GM19035 (cell line): ENCODE measurements around the gene PEX1.
"Not testable (repeated sequence)": the region's sequence is repeated elsewhere in the genome, so short reads cannot be mapped to it uniquely, and the experiment has no call there.

Experiments used
- ATAC-seq: cut with Tn5 transposase; IDR thresholded peaks from one replicate; pipeline ENCODE4 v1.9.1; 2021; ENCODE audit not compliant: unreplicated experiment

Gene PEX1

DNA sequence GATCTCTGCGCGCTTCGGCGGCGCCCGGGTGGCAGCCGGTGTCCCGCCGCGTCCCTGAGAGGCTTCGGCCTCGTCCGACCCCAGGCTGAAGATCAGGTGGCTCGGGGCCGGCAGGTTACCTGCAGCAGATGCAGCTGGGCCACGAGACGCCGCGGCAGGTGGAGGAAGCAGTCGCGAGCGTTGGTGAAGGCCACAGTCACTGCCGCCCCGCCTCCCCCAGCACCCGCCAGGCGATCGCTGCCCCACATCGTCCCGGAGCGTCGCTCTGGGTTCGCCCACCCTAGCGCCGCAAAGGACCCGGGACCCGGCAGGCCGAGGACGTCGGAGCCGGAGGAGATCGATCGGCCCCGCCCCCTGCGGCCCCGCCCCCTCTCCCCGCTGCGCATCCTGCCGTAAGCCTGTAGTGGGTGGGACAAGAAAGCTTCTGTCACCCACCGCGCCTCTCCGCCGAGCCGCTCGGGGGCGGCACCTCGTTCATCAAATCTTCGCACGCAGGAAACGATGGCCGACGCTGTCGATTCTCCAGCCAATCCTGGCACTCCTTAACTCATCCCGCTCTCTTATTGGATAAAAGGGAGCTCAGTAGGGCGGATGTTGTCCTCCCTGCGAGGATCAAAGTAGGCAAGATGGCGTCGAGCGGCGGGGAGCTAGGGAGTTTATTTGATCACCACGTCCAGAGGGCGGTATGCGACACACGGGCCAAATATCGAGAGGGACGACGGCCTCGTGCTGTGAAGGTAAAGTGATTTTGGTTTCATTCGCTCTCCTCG is at the start of gene PEX1, which contains the start of gene RBM48:
TSS of gene PEX1 (minus strand) at position 333 of the 770 bp plus-strand sequence. CDS start at position 248, 85 bp downstream.
TSS of gene RBM48 (plus strand) at position 608 of the 770 bp plus-strand sequence. CDS start at position 627, 19 bp downstream.
- ATAC-seq: peak; percentile 93

DNA sequence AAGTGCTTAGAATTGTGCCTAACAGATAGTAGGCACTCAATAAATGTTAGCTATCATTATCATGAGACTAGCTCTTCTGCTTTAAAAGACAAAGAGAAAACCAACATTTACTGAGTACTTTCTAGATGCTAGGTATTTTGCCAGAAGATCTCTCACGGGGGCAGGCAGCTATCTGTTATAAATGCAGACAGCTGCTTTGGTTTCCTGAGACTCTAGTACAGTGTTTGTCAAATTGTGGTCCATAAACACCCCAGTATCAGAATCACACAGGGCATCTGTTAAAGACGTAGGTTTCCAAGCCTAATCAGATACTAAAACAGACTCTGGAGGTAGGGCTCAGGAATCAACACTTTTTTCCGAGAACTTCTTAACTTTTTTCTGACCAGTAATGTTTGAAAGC is 48.0 kb upstream of the PEX1 start:
- no peak for ATAC-seq

DNA sequence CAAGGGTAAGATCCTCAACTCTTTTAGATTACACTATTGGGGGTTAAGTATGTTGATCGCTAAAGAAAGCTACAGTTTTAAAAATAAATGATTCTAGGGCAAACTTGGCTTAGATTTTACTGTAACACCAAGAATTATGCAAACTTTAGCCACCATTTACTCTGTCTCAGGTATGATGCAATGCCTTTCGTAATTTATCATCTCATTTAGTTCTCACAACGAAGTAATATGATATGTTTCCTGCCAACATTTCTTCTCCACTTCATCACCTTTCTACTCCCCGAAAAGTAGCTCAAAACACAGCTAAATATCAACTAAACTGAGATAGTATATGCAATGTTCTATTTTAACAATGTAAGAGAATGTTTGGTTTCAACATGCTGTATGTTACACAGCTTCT is 40.8 kb upstream of the PEX1 start:
- ATAC-seq: no peak

DNA sequence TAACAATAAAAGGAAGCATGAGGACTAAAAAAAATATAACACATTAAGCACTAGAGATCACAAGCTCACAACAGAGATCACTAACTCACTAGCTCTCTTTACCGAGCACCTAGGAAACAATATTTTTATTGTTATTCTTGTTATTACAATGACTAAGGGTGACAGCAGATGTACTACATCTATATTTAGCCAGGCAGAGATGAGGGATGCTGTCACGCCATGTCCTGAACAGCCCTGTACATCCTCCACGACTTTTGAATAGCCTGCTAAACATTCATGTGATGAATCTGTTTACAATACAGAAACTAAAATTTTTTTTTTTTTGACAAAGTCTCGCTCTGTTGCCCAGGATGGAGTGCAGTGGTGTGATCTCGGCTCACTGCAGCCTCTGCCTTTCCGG is 39.1 kb upstream of the PEX1 start:
- ATAC-seq: no peak

DNA sequence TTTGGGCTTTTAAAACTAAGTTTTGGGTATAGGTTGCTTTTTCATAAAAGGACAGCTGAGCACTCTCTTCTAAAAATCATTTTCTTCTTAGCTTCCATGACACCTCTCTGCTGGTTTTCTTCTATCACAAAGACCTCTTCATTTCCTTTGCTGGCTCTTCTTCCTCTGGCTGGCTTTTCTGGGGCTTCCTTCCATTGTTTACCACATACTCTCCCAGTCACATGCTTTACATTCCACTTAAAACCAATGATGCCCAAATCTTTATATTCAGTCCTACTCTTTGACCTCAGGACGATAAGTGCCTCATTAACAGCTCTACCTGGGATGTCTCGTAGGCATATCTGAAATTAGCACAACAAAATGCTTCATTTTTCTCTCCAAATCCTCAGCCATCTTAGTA is 35.0 kb upstream of the PEX1 start:
- no peak for ATAC-seq

DNA sequence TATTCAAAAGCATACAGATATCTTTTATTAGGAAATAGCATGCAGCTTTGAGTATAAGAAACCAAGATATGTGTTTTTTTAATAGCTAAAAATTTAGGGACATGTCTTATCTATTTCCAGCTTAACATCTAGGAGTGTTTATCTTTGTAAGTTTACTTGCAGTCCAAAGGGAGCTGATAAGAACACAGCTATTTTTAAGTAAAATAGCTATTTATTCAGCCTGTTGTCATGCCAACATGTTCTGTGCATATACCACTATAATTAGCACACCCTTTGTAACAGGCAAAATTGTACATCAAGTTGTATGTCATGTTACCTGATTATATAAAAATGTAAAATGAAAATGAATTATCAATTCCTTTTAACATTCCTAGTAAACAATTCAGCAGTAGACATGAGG is 32.3 kb upstream of the PEX1 start:
- ATAC-seq: no peak

DNA sequence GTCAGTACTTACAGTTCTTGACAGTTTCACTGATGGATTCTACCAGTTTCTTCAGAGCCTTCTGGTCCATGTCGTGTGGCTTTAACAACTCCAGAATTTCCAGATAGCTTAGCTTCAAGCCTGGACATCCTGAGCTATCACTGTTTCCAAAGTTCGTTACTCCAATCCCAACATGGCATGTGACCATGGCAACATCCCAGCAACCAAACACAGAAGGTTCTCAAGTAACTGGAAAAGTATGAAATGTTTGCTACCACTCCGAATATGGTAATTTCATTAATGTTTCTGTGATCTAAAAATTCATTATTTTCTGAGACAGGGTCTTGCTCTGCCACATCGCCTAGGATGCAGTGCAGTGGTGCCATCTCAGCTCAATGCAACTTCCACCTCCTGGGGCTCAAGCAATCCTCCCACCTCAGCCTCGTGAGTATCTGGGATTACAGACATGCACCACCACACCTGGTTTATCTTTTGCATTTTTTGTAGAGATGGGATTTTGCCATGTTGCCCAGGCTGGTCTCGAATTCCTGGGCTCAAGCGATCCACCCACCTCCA is 29.6 kb upstream of the PEX1 start:
- no peak for ATAC-seq

DNA sequence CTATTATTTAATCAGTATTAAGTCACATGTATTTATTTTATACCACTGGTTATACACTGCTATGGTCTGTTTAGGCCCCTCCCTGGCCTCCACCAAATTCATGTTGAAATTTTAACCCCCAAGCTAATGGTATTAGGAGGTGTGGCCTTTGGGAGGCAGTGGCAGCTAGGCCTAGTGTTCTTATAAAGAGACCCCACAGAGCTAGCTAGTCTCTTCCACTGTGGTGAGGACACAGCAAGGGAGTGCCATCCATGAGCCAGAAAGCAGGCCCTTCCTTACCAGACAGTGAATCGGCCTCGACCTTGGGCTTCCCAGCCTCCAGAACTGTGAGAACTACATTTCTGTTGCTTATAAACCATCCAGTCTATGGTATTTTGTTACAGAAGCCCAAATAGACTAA is 28.9 kb upstream of the PEX1 start:
- no peak for ATAC-seq

DNA sequence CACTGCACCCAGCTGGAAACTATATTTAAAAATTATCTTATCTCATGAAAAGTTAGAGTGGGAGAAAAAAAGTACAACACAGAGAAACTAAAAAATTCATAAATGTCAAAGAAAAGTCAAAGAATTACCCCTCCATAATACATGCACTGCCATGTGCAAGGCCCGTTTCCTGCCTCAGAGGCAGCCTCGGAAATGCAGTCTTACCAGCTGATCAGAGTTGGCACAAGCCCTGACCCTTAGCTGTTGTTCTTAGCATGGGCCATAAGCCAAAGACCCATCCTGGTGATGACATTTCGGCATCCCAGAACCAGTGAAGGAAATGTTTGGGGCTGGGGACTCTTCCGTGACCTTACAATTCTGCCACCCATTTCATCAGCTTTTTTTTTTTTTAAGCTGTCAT is 21.9 kb upstream of the PEX1 start:
- no peak for ATAC-seq

DNA sequence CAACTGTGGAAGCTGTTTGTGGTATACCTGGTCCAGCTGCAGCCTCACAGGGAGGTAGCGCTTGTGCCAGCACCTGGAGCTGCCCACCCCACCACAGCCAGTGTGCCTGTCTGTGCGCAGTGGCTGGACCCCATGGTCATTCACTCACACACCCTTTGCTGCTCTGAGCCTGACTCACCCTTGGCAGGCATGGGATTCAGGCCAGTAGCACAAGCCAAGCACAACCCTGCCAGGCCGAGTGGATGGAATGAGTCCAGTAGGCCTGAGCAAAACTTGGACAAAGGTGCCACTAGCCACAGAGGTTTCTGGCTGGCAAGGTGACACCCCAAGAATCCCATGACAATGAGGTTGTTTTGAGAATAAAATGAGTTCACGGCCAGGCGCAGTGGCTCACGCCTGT is 19.3 kb upstream of the PEX1 start:
- no peak for ATAC-seq

DNA sequence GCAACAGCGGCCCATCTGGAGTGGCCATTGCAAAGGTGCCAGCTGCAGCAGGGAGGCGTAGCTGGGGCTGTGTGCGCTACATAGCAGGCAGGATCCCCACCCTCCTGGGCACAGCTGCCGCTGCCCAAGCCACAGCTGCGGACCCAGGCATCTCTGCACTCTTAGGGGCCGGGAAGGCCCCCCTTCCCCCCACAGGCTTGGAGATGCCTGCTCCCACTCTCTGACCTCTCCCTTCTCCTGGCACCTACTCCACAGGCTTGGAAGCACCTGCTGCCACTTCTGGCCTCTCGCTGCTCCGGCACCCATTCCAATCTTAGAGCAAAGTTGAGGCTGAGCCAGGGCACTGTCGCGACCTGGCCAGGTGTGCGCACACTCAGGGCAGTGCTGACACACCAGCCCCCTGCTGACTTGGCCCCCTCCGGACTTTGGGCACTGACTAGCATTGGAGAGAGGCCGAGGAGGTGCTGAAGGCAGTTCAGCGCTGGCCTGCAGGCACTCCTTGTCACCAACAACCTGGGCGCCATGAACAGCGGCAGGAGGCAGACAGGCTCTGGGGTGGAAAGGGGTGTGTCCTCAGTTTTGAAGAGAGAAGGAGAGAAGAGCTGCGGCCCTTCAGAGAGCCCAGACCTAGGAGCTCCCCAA is 18.7 kb upstream of the PEX1 start:
- ATAC-seq: no peak

DNA sequence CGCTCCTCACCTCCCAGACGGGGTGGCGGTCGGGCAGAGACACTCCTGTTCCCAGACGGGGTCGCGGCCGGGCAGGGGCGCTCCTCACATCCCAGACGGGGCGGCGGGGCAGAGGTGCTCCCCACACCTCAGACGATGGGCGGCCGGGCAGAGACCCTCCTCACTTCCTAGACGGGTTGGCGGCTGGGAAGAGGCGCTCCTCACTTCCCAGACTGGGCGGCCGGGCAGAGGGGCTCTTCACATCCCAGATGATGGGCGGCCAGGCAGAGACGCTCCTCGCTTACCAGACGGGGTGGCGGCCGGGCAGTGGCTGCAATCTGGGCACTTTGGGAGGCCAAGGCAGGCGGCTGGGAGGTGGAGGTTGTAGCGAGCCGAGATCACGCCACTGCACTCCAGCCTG is 16.8 kb upstream of the PEX1 start:
- ATAC-seq: not testable (repeated sequence)

DNA sequence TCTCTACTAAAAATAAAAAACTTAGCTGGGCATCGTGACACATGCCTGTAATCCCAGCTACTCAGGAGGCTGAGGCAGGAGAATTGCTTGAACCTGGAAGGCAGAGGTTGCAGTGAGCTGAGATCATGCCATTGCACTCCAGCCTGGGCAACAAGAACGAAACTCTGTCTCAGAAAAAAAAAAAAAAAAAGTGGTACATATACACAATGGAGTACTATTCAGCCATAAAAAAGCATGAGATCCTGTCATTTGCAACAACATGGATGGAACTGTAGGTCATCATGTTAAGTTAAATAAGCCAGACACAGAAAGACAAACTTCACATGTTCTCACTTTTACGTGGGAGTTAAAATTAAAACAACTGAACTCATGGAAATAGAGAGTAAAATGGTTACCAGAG is 15.2 kb upstream of the PEX1 start:
- not testable (repeated sequence) for ATAC-seq

DNA sequence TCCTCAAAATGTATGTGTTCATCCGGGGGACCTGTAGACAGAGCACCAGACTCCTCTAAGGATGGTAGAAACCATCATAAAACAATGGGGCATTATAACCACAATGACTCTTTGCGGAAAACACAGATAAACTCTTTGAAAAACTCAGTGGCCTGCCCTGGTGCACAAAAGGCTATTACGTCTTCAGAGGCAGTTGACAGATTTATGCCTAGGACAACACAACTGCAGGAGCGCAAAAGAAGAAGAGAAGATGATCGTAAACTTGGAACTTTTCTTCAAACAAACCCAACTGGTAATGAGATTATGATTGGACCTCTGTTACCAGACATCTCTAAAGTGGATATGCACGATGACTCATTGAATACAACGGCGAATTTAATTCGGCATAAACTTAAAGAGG is 6.3 kb upstream of the PEX1 start:
- ATAC-seq: no peak

DNA sequence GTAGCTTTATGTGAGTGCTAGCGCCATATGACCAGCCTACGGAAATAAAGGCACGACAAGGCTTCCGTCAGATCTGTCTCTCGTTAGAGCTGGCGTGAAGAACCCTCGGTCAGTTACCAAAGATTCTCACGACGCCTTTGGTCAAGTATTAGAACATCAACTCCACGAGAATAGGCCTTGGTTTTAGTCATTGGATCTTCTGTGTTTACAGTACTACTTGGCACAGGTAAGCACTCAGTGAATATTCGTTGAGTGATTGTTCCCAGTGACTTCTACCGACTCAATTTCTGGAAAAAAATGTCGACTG is 591 bp upstream of the PEX1 start:
- no peak for ATAC-seq

DNA sequence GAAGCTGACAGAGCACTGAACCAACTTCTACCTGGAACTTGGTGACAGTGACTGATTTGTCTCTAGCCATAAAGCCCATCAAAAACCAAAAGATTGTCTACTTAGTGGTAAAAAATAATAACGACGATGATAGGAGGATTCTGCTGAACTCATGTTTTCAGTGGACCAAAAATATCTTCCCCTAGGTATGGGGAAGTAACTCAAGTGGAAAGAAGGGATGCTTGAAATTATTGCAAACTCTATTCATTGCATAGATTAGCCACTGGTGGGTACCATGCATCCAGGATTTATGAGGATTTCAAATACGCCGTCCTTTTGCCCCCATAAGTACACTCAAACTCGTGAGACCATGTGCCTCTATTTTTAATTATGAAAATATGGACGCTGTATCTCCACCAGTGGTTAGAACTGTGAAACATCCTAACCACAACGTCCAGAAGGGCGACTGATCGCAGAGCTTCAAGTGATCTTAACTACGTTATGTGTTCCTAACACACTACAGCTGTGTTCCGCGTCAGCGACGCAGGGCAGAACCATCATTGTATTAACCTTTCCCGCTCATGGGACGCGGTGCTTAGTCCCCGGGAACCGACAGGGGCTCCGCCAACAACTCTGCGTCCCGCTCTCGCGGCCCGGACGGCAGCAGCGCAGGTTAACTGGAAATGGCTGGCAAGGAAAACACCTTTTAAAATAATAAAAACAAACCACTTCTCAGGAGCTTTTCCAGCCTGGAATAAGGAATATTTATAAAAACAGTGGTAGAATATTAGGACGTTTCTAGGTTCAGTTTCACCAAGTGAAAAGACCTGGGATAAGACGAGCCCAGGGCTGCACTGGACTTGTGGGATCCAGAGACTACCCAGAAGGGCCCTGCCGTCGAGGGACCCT is 776 bp downstream of the PEX1 start:
- ATAC-seq: no peak

DNA sequence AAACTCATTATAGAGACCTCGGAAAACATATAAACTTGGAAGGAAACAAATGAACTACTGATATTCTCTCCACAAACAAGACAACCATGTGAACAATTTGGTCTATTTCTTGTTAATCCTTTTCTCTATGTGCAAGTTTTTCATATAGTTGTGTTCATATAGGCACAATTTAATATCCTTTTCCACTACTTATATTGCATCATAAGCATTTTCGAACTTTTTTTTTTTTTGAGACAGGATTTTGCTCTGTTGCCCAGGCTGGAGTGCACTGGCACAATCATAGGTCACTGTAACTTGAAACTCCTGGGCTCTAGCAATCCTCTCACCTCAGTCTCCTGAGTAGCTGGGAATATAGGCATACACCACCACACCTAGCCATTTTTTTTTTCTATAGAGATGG is 5.2 kb downstream of the PEX1 start:
- ATAC-seq: no peak

DNA sequence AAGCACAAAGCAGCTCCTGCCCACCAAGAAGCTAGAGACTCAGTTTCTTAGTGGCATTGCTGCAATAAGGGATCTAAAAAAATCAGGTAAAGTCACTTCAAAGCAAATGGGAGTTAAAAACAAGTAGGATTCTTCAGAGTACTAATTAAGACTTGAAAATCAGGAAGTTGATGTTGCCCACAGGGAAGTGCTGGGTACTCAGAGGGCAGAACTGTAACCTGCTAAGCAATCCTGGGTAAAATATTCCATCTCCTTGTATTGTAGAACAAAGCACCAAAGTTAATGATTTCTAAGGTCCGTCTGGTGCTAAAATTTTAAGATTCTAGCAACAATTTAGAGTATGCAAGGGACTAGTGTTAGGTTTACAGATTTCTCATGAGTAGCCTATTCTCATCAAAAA is 8.3 kb downstream of the PEX1 start:
- no peak for ATAC-seq

DNA sequence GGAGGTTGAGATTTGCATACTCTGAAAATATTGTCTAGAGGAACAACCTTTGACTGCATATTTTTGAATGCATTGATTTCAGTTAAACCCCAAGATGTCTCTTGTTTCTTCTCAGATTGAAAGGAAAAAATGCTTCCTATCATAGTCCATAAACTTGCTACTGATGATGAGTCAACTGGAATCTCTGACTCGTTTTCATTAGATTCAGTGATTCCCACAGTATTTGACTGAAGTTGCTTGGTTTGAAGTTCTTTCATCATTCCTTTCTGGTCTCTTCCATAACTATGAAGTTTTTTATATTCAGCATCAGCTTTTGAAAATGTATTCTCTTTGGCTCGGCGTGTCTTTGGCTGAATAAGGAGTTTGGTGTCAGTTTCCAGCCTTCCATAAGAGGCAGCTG is 10.7 kb downstream of the PEX1 start:
- ATAC-seq: no peak

DNA sequence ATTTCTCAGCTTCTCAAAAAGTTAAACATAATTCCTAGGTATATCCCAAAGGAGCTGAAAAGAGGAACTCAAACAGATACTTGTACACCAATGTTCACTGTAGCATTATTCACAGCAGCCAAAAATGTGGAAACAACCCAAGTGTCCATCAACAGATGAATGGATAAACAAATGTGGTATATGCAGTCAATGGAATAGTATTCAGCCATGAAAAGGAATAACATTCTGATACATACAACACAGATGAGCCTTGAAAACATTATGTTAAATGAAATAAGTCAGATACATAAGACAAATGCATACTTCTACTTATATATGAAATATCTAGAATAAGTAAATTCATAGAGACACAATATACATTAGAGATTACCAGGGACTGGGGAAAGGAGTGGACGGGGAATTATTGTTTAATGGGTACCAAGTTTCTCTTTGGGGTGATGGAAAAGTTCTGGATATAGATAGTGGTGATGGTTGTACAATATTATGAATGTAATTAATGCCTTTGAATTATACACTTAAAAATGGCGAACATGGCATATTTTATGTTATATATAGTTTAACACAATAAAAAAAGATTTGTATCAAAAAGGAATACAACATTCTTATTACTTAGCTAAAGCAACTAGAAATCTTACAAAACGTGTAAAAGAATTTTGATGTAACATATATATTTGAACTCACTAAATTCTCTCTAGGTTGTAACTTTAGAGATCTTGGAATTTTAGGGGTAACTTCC is 15.0 kb downstream of the PEX1 start:
- ATAC-seq: no peak

DNA sequence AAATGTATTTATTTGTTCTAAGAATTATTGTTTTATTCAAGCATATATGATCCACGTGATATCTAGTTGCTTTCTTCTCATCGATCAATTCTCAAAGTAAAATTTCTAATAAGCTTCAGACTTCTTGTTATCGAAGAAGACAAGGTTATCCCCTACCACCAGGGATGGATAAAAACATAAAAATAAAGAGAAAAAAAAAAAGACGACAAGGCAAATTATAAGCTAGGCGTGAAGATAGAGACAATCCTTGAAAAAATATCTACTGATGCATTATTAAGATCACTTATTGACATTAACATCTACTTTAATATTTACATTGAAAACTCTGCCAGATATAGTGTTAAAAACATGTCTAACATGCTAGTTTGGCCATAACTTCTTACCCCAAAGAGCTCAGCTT is 19.4 kb downstream of the PEX1 start:
- ATAC-seq: no peak
